Activated naive CD8-positive, alpha-beta T cell treated with anti-CD3 and anti-CD28 coated beads, Interleukin-2, amount 10 ng/mL, durations not matched to agents 7 days and 5 days (primary cell): ENCODE measurements around the gene C15orf62. TPM values are rescaled to one million over a fixed set of nuclear protein-coding genes. Genes with fewer than 3 reads are reported as not detected.

Experiments
- ATAC-seq: fragments of 150-1000 bp; cut with Tn5 transposase; one replicate; pipeline ENCODE4 v1.10.0; 2021; ENCODE audit warnings: low read depth, moderate library complexity
- POLR2A ChIA-PET: fragments of 350-600 bp; sonication (Branson Sonifier 250); formaldehyde crosslinking; loops from one replicate; lab custom pipeline; 2021; ENCODE audit warnings: antibody characterized with exemption; lab: Charles Lee
- DNase-seq: peaks from one replicate; pipeline ENCODE4 v3.0.0; 2021
- H3K27ac Mint-ChIP-seq: one replicate; pipeline ENCODE4 v1.8.0; 2022; ENCODE audit warnings: mild to moderate bottlenecking, mixed read lengths
- H3K27me3 Mint-ChIP-seq: one replicate; pipeline ENCODE4 v1.8.0; 2022; ENCODE audit warnings: mild to moderate bottlenecking, moderate library complexity, mixed read lengths
- H3K36me3 Mint-ChIP-seq: one replicate; pipeline ENCODE4 v1.8.0; 2021; ENCODE audit warnings: mild to moderate bottlenecking, mixed read lengths
- H3K4me1 Mint-ChIP-seq: one replicate; pipeline ENCODE4 v1.8.0; 2021; ENCODE audit warnings: mixed read lengths
- H3K4me3 Mint-ChIP-seq: one replicate; pipeline ENCODE4 v1.8.0; 2022; ENCODE audit warnings: mild to moderate bottlenecking, moderate library complexity, mixed read lengths
- H3K9me3 Mint-ChIP-seq: one replicate; pipeline ENCODE4 v1.8.0; 2021; ENCODE audit warnings: mixed read lengths
- total RNA-seq, 2 experiments: library from RNA; stranded (reverse); gene quantifications; one replicate each; pipeline ENCODE4 v1.2.3, GENCODE V29; 2021

Gene C15orf62, protein sequence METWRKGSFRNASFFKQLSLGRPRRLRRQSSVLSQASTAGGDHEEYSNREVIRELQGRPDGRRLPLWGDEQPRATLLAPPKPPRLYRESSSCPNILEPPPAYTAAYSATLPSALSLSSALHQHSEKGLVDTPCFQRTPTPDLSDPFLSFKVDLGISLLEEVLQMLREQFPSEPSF
- 1 to 10 TPM; 2.4 TPM for total RNA-seq

DNA sequence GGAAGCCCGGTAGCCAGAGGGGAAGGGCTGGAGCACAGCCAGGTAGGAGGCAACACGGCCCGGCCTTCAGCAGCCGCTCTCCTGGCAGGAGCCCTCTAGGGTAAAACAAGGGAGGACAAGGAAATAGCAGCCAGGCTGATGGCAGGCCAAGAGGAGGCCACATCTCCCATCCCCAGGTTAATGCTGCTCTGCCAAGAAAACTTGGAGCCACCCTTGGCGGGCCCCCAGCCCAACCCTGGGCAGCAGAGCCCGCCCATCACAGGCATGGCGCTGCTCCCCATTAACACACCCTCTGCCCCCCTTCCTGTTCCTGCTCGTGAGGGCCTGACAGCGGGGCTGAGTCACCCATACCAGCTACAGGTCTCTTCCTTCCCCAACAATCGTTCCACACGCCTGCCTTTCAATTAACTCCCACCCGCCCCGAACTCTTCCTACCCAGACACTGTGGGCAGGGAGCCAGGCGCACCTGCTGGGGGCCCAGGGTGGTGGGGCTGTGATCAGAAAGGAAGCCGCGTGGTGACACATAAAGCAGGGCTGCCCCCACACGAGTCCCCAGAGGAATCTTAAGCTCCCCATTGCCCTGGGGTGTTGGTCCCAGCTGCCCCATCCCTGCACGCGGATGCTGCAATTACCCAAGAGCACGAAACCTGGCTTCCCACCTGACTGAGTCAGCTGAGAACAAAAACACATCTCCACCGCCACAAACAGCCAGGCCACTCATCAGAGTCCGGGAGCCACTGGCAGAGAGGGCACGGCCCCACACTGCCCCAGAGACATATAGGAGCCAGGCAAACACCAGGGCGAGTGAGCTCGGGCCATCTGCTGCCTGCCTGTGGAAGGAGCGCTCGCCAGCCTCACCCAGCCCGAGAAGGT, at the start of gene C15orf62:
TSS of gene C15orf62 (plus strand) at position 707 of the 873 bp plus-strand sequence. CDS start 516 bp downstream, outside the sequence.
- peak; percentile 67 for ATAC-seq
- peaks cover 3% of the 10 kb centered on the region for H3K36me3 Mint-ChIP-seq
- peak within 1 kb of the TSS; percentile 89 for H3K27ac Mint-ChIP-seq
- DNase-seq: peak; percentile 64
- H3K4me3 Mint-ChIP-seq: peak within 1 kb of the TSS; percentile 58
- H3K27me3 Mint-ChIP-seq: no peaks in the 10 kb centered on the region
- POLR2A ChIA-PET: interaction anchor here (0.6 to 2.4 kb wide), 8 partner anchors 9 to 179 kb away, joined by 3 to 14 read pairs (median 6); partner anchors contain the start of genes DNAJC17, RAD51, RMDN3 and ZFYVE19
- H3K4me1 Mint-ChIP-seq: peaks cover 26% of the 10 kb centered on the region
- no peaks in the 10 kb centered on the region for H3K9me3 Mint-ChIP-seq

DNA sequence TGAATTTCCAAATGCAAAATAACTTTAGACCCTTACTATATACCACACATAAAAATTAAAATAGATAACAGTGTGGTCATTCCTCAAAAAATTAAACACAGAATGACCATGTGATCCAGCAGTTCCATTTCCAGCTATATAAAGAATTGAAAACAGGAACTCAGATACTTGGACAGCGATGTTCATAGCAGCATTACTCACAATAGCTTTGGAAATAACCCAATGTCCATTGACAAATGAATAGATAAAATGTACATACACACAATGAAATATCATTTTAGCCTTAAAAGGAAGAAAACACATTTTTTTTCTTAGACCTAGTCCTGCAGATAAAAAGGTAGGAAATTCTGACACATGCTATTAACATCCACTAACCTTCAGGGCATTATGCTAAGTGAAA, 48.1 kb upstream of the C15orf62 start:
- H3K4me1 Mint-ChIP-seq: peaks cover 9% of the 10 kb centered on the region
- DNase-seq: no peak

DNA sequence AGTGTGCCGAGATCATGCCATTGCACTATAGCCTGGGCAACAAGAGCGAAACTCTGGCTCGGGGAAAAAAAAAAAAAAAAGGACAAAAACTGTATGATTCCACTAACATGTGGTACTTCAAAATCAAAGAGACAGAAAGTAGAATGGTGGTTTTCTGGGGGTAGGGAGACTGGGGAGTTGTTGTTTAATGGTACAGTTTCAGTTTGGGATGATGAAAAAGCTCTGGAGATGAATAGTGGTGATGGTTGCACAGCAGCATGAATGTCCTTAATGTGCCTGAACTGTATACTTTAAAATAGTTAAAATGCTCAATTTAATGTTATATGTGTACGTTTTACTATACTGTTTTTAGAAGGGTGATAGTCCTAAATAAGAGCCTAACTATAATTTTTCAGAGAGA, 47.4 kb upstream of the C15orf62 start:
- ATAC-seq: no peak
- H3K4me1 Mint-ChIP-seq: peaks cover 9% of the 10 kb centered on the region
- H3K4me3 Mint-ChIP-seq: no peak overlapping the region
- H3K36me3 Mint-ChIP-seq: peaks cover 18% of the 10 kb centered on the region
- no peak for DNase-seq
- H3K9me3 Mint-ChIP-seq: no peaks in the 10 kb centered on the region
- no peak overlapping the region for H3K27ac Mint-ChIP-seq
- no peaks in the 10 kb centered on the region for H3K27me3 Mint-ChIP-seq
- POLR2A ChIA-PET: interaction anchor here (0.7 kb wide), 2 partner anchors 44 to 651 kb away, joined by 3 read pairs; no protein-coding TSS in a partner anchor

More for the DNA sequence above, 48.1 kb upstream of the C15orf62 start:
- no peak for ATAC-seq
- H3K27me3 Mint-ChIP-seq: no peaks in the 10 kb centered on the region
- POLR2A ChIA-PET: interaction anchor here (0.5 to 0.7 kb wide), 3 partner anchors 45 to 652 kb away, joined by 3 read pairs; no protein-coding TSS in a partner anchor
- H3K4me3 Mint-ChIP-seq: no peak overlapping the region
- peaks cover 20% of the 10 kb centered on the region for H3K36me3 Mint-ChIP-seq
- no peak overlapping the region for H3K27ac Mint-ChIP-seq
- no peaks in the 10 kb centered on the region for H3K9me3 Mint-ChIP-seq

DNA sequence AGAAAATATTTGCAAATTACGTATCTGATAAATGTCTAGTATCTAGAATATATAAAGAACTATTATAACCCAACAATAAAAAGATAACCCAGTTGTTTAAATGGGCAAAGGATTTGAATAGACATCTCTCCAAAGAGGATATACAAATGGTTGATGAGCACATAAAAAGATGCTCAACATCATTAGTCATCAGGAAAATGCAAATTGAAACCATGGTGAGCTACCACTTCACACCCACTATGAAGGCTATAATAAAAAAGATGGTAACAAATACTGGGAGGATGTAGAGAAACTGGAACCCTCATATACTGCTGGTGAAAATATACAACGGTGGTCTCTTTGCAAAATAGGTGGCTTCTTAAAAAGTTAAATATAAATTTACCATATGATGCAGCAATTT, 46.8 kb upstream of the C15orf62 start:
- POLR2A ChIA-PET: no interaction called here
- ATAC-seq: no peak
- H3K27me3 Mint-ChIP-seq: no peaks in the 10 kb centered on the region

DNA sequence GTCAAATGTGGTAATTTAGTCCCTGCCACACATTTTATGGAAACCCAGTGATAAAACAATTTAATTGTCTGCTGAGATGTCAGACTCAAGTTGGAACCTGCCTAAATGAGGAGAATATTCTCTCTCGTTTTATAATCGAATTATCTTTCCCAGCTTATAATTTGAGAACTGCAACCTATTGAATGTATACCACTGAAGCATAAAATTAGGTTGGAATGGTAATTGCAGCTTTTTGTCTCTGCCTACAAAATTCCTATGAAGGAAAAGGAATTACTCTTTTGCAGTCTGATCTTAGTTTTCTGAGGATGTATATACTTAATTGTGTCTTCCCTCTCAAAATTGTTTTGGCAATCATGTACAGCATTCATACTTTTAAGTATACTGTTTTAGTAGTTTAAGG, 45.9 kb upstream of the C15orf62 start:
- Mint-ChIP-seq H3K9me3 (no peaks in the 10 kb centered on the region), H3K4me3 (no peak overlapping the region), H3K36me3 (peaks cover 13% of the 10 kb centered on the region), H3K4me1 (peaks cover 9% of the 10 kb centered on the region), H3K27me3 (no peaks in the 10 kb centered on the region), H3K27ac (no peak overlapping the region)
- POLR2A ChIA-PET: interaction anchor here (0.6 kb wide), 1 partner anchor 18 kb away, joined by 4 read pairs; no protein-coding TSS in a partner anchor
- DNase-seq (no peak), ATAC-seq (no peak)

More for the DNA sequence above, 46.8 kb upstream of the C15orf62 start:
- peaks cover 13% of the 10 kb centered on the region for H3K36me3 Mint-ChIP-seq
- H3K4me3 Mint-ChIP-seq: no peak overlapping the region
- H3K27ac Mint-ChIP-seq: no peak overlapping the region
- no peak for DNase-seq
- no peaks in the 10 kb centered on the region for H3K9me3 Mint-ChIP-seq
- peaks cover 9% of the 10 kb centered on the region for H3K4me1 Mint-ChIP-seq

DNA sequence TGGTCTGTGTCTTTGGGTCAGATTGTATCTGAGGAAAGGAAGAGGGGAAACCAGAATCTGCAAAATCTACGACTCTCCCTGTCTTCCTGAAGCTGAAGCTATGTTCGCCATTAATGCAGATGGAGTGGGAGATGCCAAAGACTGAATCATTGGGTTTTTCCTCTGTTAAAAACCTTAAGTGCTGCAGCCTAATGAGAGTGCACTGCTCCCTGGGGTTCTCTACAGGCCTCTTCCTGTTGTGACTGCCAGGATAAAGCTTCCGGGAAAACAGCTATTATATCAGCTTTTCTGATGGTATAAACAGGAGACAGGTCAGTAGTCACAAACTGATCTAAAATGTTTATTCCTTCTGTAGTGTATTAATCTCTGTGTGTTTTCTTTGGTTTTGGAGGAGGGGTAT, 38.7 kb upstream of the C15orf62 start:
- Mint-ChIP-seq H3K4me1 (peaks cover 2% of the 10 kb centered on the region), H3K27me3 (no peaks in the 10 kb centered on the region), H3K36me3 (peaks cover 22% of the 10 kb centered on the region), H3K9me3 (no peaks in the 10 kb centered on the region), H3K4me3 (no peak overlapping the region), H3K27ac (no peak overlapping the region)
- DNase-seq: no peak
- POLR2A ChIA-PET: interaction anchor here (1.8 kb wide), 1 partner anchor 12 kb away, joined by 4 read pairs; no protein-coding TSS in a partner anchor
- no peak for ATAC-seq

DNA sequence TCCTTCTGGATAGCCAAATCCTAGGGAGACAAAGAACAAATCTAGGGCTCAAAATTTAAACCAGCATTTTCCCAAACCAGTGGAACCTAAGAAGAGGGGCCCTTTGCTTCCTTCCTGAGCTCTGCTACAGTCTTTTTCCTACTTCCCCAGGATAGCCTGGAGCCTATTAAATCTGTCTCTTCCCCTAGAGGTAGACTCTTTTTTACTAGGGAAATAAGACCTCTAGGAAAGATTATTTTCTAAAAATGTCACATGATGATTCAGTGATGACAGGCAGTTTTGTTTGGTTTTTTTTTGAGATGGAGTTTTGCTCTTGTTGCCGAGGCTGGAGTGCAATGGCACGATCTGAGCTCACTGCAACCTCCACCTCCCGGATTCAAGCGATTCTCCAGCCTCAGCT, 33.2 kb upstream of the C15orf62 start:
- peaks cover 1% of the 10 kb centered on the region for H3K4me1 Mint-ChIP-seq
- H3K9me3 Mint-ChIP-seq: no peaks in the 10 kb centered on the region
- H3K36me3 Mint-ChIP-seq: peaks cover 21% of the 10 kb centered on the region
- no peak for ATAC-seq
- no peak overlapping the region for H3K27ac Mint-ChIP-seq
- POLR2A ChIA-PET: no interaction called here
- H3K4me3 Mint-ChIP-seq: no peak overlapping the region
- DNase-seq: no peak
- no peaks in the 10 kb centered on the region for H3K27me3 Mint-ChIP-seq

DNA sequence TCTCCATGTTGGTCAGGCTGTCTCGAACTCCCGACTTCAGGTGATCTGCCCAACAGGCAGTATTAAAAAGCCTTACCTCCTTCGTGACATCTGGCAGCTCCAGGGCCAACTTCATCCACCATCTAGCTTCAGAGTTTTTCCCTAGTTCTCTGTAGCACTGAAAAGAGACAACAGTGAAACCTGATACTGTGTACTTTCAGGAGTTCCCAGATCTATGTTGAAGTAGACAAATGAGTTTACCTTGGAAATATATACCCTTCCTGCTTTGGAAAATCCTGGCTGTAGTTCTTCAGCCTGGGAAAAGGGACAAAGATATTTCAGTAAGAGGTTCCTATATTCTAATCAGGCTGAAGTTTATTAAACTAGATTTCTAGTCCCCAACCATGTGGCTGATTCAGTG, 32.7 kb upstream of the C15orf62 start:
- H3K4me1 Mint-ChIP-seq: peaks cover 1% of the 10 kb centered on the region
- no peaks in the 10 kb centered on the region for H3K9me3 Mint-ChIP-seq
- DNase-seq (no peak), ATAC-seq (no peak)
- POLR2A ChIA-PET: no interaction called here
- H3K4me3 Mint-ChIP-seq: no peak overlapping the region
- H3K27me3 Mint-ChIP-seq: no peaks in the 10 kb centered on the region
- H3K27ac Mint-ChIP-seq: no peak overlapping the region
- H3K36me3 Mint-ChIP-seq: peaks cover 21% of the 10 kb centered on the region

DNA sequence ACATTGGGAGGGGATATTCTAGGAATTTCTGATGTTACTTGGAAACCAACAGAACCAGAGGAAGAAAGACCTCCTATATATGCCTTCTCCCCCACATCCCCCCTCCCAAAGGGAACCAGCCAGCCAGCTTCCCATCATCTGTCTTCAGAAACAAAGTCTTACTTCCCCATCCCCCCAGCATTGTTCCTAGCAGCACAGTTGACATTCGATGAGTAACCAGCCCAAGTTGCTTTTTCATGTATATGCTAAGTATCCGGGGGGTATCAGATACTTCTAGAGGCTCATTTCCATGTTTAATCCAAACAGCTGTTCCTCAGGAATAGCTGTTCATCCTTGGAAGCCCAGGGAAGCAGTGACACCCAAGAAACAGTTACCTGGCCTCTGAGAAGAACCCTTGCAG, 30.7 kb upstream of the C15orf62 start:
- Mint-ChIP-seq H3K36me3 (peaks cover 23% of the 10 kb centered on the region), H3K9me3 (no peaks in the 10 kb centered on the region), H3K27ac (peak overlapping the region; percentile 9), H3K27me3 (no peaks in the 10 kb centered on the region), H3K4me3 (no peak overlapping the region), H3K4me1 (peaks cover 19% of the 10 kb centered on the region)
- DNase-seq: no peak
- POLR2A ChIA-PET: interaction anchor here (1.4 kb wide), 1 partner anchor 10 kb away, joined by 8 read pairs; no protein-coding TSS in a partner anchor
- no peak for ATAC-seq

DNA sequence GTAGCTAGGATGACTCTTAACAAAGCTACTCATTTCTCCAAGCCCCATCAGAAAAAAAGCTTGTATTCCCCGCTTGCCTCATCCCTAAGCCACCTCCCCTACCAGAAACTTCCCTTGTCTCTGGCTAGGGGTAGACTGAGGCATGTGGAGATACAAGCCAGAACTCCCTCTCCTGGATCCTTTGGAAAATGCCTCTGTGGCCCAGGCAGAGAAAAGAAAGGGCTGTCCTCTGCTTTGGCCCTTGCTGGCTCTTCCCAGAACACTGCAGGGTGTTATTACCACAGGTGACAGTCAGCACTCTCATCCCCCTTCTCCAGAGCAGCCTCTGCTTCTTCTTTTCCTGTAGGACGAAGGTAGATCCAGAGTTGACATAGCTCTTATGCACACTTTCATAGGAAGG, 29.9 kb upstream of the C15orf62 start:
- no peaks in the 10 kb centered on the region for H3K27me3 Mint-ChIP-seq
- H3K36me3 Mint-ChIP-seq: peaks cover 23% of the 10 kb centered on the region
- DNase-seq (no peak), ATAC-seq (no peak)
- peak overlapping the region; percentile 21 for H3K27ac Mint-ChIP-seq
- H3K4me1 Mint-ChIP-seq: peaks cover 25% of the 10 kb centered on the region
- POLR2A ChIA-PET: interaction anchor here (1.4 kb wide), 1 partner anchor 11 kb away, joined by 8 read pairs; no protein-coding TSS in a partner anchor
- H3K9me3 Mint-ChIP-seq: no peaks in the 10 kb centered on the region
- no peak overlapping the region for H3K4me3 Mint-ChIP-seq

DNA sequence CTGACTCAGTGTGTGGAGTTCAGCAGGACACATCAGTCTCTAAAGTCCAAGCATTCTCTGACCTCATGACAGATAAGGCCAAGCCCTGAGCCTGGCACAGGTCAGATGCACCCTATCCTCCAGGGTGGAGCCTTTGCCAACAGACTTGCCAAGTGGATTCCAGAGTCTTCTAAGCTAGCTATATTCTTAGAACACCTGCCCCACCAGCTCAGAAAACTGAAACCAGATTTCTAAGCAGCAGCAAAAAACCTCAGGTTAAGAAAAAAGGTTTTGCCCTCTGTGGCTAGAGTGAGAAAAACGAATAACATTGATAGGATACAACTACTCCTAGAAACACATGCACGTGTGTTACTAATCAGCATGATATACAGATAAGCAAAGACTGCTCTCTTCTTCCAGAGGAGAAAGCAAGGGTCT, 26.3 kb upstream of the C15orf62 start:
- Mint-ChIP-seq H3K4me1 (peaks cover 42% of the 10 kb centered on the region), H3K9me3 (no peaks in the 10 kb centered on the region), H3K27me3 (no peaks in the 10 kb centered on the region), H3K36me3 (peaks cover 21% of the 10 kb centered on the region), H3K4me3 (peak overlapping the region; percentile 66), H3K27ac (peak overlapping the region; percentile 92)
- no peak for DNase-seq
- POLR2A ChIA-PET: interaction anchor here (0.6 to 2.4 kb wide), 10 partner anchors 9 to 179 kb away, joined by 3 to 21 read pairs (median 6); partner anchors contain the start of genes C15orf62, CCDC32, GCHFR and RAD51
- ATAC-seq: peak; percentile 53

DNA sequence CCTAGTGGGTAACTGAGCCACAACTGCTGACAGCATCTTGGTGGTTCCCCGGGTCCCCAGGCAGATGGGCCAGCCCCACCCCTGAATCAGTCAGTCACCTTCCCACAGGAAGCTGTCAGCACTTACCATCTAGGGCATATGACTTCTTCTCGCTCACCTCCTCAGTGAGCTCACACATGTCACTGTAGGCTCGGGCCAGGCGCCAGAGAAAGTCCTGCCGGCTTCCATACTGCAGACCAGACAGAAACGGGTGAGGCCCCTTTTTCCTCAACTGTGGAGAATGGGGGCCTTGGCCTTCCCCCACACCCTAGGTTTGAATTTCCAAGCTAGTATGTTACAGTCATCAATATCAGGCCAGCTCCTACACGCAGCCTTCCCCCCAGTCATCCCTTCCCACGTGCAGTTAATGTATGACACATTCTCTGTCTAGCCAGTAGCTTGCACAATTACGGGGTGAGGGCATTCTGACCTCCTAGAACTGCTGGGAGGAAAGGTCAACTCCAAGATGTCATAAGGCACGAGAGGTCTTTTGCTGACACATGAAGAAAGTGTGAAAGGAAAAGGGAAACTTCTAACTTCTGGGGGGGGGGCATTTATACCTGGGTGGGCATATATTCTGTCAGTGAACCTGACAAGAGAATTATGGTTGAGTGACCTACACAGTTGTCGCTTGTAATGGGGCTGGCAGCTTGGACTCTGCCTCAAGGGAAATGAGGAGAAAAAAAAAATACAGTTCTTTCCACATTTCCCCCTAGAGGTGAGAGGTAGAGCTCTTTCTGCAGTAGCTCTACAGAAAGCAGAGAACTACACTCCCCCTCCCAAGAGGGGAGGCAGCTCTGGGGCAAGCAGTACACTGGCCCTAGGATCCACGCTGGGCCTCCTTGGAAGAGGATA, 25.6 kb upstream of the C15orf62 start:
- Mint-ChIP-seq H3K27ac (peak overlapping the region; percentile 92), H3K4me1 (peaks cover 42% of the 10 kb centered on the region), H3K9me3 (no peaks in the 10 kb centered on the region), H3K27me3 (no peaks in the 10 kb centered on the region), H3K4me3 (peak overlapping the region; percentile 66), H3K36me3 (peaks cover 21% of the 10 kb centered on the region)
- POLR2A ChIA-PET: interaction anchor here (0.6 to 2.4 kb wide), 10 partner anchors 9 to 179 kb away, joined by 3 to 21 read pairs (median 7); partner anchors contain the start of genes C15orf62, CCDC32, GCHFR and RAD51
- DNase-seq: peak; percentile 66
- ATAC-seq: peak; percentile 97
